ENCODE results near the gene MXRA7. TPM values are rescaled to one million over a fixed set of nuclear protein-coding genes. Genes with fewer than 3 reads are reported as not detected.

Gene MXRA7
- total and polyA plus RNA-seq, 4 donors, result 4.8 to 22.1 (median 11.3) TPM

DNA sequence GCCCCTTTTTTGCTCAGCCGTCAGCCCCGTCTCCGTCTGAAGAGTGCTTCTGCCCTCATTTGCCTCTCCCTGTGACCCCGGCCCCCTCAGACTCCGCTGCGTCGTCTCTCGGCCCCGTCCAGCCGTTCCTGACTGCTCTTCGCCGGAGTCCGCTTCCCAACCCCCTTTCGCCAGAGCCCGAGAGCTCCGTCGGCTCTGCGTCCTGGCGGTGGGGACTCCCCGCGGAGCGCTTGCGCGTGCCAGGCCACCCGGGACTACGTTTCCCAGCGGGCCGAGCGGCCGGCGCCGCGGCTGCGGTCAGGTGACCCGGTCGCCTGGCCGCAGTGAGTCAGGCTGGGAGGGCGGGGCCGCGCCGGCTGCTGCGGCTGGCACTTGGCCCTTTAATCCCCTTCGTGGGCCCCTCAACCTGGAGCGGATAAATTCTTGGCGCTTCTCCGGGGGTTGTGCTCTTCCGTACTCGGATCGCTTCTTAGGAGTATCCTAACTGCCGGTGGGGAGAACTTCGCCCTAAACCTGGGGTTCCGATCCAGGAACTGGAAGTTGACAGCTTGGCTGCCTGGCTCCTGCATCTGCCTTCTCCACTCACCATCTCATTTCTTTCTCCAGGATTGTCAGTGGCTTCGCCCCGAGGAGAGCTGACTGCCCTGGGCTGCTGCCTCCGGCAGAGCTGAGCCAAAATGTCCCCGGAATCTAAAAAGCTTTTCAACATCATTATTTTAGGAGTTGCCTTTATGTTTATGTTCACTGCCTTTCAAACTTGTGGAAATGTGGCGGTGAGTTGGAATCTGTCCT lies 27.1 kb upstream of the MXRA7 start, which contains the start of gene MFSD11 (continued):
- TF ChIP-seq, protein P1, sequence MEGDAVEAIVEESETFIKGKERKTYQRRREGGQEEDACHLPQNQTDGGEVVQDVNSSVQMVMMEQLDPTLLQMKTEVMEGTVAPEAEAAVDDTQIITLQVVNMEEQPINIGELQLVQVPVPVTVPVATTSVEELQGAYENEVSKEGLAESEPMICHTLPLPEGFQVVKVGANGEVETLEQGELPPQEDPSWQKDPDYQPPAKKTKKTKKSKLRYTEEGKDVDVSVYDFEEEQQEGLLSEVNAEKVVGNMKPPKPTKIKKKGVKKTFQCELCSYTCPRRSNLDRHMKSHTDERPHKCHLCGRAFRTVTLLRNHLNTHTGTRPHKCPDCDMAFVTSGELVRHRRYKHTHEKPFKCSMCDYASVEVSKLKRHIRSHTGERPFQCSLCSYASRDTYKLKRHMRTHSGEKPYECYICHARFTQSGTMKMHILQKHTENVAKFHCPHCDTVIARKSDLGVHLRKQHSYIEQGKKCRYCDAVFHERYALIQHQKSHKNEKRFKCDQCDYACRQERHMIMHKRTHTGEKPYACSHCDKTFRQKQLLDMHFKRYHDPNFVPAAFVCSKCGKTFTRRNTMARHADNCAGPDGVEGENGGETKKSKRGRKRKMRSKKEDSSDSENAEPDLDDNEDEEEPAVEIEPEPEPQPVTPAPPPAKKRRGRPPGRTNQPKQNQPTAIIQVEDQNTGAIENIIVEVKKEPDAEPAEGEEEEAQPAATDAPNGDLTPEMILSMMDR (IDR thresholded peaks at IDR 0.05; ENCODE audit: low read depth, low read length, missing input control), result no peak
- peak in 1 of 2 donors; percentile 51 for TF ChIP-seq GABPA (IDR thresholded peaks at IDR 0.05 in 1 of 2, conservative IDR thresholded peaks at IDR 0.05 in 1 of 2)
- peak in 1 of 2 donors; percentile 7 for TF ChIP-seq EGR1 (IDR thresholded peaks at IDR 0.05; ENCODE audit: low read depth in 2 of 2)
- TF ChIP-seq FOXA1 (IDR thresholded peaks at IDR 0.05), result no peak
- TF ChIP-seq HNF4A (conservative IDR thresholded peaks at IDR 0.05), result no peak
- TF ChIP-seq RXRA (IDR thresholded peaks at IDR 0.05), result peak in 1 of 2 donors; percentile 28
- TF ChIP-seq JUND (IDR thresholded peaks at IDR 0.05), result no peak

DNA sequence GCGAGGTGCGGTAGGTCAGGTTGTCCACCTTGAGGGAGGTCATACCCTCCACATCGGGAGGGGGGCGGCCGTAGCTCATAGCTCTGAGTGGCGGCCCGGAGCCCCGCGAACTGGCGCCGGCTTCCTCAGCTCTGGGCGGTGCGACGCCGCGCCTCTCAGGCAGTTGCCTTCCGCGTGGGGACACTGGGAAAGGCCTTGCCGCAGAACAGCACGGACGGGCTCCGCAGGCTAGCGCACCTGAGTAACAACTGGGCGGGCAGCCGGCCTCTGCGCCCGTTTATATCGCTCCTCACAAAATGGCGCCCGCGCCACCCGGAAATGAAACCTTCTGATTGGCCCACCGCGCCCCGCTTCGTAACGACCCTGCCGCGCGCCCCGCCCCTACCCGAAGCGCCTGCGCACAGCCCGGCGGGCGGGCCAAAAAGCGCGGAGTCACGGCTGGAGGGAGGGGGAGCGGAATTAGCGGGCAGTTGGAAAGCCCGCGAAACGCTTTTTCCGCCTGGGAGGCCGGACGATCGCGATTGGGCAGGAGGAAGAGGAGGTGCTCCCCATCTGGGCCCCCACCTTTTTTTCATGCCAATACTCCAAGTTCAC lies 26.4 kb upstream of the MXRA7 start, which contains the start of gene SRSF2:
Gene SRSF2, minus strand, starts transcription at position 250 of the 594 bp plus-strand sequence. Its CDS starts 171 bp downstream, at position 79.
- H3K4me3 ChIP-seq (ENCODE audit: low read depth in 1 of 3, low read length in 3 of 3), result peak within 1 kb of the TSS; percentile 96 to 100 (median 99)
- H3K9ac ChIP-seq (ENCODE audit: low read depth in 1 of 2, low read length in 2 of 2), result peak within 1 kb of the TSS; percentile 99
- H3K36me3 ChIP-seq (ENCODE audit: control insufficient read depth in 4 of 4, insufficient read depth in 3 of 4, low read depth in 1 of 4, low read length in 3 of 4), result peaks cover 7 to 31% (median 20%) of the 10 kb centered on the region in 4 donors
- TF ChIP-seq, protein P2, sequence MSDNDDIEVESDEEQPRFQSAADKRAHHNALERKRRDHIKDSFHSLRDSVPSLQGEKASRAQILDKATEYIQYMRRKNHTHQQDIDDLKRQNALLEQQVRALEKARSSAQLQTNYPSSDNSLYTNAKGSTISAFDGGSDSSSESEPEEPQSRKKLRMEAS (IDR thresholded peaks at IDR 0.05), result peak; percentile 64
- TF ChIP-seq, protein P3, sequence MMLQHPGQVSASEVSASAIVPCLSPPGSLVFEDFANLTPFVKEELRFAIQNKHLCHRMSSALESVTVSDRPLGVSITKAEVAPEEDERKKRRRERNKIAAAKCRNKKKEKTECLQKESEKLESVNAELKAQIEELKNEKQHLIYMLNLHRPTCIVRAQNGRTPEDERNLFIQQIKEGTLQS (IDR thresholded peaks at IDR 0.05), result no peak
- TF ChIP-seq NR2F2 (IDR thresholded peaks at IDR 0.05), result peak; percentile 8
- TF ChIP-seq, protein P1 (IDR thresholded peaks at IDR 0.05; ENCODE audit: low read depth, low read length, missing input control), result no peak
- TF ChIP-seq, protein P4, sequence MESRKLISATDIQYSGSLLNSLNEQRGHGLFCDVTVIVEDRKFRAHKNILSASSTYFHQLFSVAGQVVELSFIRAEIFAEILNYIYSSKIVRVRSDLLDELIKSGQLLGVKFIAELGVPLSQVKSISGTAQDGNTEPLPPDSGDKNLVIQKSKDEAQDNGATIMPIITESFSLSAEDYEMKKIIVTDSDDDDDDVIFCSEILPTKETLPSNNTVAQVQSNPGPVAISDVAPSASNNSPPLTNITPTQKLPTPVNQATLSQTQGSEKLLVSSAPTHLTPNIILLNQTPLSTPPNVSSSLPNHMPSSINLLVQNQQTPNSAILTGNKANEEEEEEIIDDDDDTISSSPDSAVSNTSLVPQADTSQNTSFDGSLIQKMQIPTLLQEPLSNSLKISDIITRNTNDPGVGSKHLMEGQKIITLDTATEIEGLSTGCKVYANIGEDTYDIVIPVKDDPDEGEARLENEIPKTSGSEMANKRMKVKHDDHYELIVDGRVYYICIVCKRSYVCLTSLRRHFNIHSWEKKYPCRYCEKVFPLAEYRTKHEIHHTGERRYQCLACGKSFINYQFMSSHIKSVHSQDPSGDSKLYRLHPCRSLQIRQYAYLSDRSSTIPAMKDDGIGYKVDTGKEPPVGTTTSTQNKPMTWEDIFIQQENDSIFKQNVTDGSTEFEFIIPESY (IDR thresholded peaks at IDR 0.05), result peak; percentile 59
- no peak for TF ChIP-seq HNF4G (IDR thresholded peaks at IDR 0.05)
- peak; percentile 99 for TF ChIP-seq TAF1 (conservative IDR thresholded peaks at IDR 0.05)
- no peak for TF ChIP-seq FOXA1 (IDR thresholded peaks at IDR 0.05)
- no peak for TF ChIP-seq FOXA2 (IDR thresholded peaks at IDR 0.05)
- no peak for TF ChIP-seq RAD21 (IDR thresholded peaks at IDR 0.05)
- TF ChIP-seq EGR1 (IDR thresholded peaks at IDR 0.05; ENCODE audit: low read depth in 2 of 2), result peak; percentile 11 to 36
- TF ChIP-seq SP1 (IDR thresholded peaks at IDR 0.05), result peak; percentile 88
- peak in 1 of 2 donors; percentile 88 for TF ChIP-seq GABPA (IDR thresholded peaks at IDR 0.05 in 1 of 2, conservative IDR thresholded peaks at IDR 0.05 in 1 of 2)
- TF ChIP-seq, protein P5, sequence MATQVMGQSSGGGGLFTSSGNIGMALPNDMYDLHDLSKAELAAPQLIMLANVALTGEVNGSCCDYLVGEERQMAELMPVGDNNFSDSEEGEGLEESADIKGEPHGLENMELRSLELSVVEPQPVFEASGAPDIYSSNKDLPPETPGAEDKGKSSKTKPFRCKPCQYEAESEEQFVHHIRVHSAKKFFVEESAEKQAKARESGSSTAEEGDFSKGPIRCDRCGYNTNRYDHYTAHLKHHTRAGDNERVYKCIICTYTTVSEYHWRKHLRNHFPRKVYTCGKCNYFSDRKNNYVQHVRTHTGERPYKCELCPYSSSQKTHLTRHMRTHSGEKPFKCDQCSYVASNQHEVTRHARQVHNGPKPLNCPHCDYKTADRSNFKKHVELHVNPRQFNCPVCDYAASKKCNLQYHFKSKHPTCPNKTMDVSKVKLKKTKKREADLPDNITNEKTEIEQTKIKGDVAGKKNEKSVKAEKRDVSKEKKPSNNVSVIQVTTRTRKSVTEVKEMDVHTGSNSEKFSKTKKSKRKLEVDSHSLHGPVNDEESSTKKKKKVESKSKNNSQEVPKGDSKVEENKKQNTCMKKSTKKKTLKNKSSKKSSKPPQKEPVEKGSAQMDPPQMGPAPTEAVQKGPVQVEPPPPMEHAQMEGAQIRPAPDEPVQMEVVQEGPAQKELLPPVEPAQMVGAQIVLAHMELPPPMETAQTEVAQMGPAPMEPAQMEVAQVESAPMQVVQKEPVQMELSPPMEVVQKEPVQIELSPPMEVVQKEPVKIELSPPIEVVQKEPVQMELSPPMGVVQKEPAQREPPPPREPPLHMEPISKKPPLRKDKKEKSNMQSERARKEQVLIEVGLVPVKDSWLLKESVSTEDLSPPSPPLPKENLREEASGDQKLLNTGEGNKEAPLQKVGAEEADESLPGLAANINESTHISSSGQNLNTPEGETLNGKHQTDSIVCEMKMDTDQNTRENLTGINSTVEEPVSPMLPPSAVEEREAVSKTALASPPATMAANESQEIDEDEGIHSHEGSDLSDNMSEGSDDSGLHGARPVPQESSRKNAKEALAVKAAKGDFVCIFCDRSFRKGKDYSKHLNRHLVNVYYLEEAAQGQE (IDR thresholded peaks at IDR 0.05), result peak; percentile 96
- no peak for TF ChIP-seq HNF4A (conservative IDR thresholded peaks at IDR 0.05)
- peak; percentile 99 for TF ChIP-seq YY1 (IDR thresholded peaks at IDR 0.05)
- no peak for TF ChIP-seq JUND (IDR thresholded peaks at IDR 0.05)
- TF ChIP-seq RXRA (IDR thresholded peaks at IDR 0.05), result no peak
- H3K27me3 ChIP-seq (ENCODE audit: control insufficient read depth in 4 of 4, insufficient read depth in 4 of 4, low read length in 3 of 4), result no peaks in the 10 kb centered on the region
- no peaks in the 10 kb centered on the region for H3K9me3 ChIP-seq (ENCODE audit: control insufficient read depth in 4 of 4, low read length in 3 of 4)
- DNase-seq (ENCODE audit: low spot score), result peak; percentile 98
- peak within 1 kb of the TSS; percentile 93 to 99 for H3K27ac ChIP-seq (ENCODE audit: low read depth in 1 of 2, low read length in 2 of 2)
- WGBS, result under 1% methylated on average over 60 of the region's 60 CpGs
- H3K4me1 ChIP-seq (ENCODE audit: control insufficient read depth in 4 of 4, insufficient read depth in 4 of 4, low read length in 3 of 4), result peaks cover 1 to 50% (median 44%) of the 10 kb centered on the region in 4 donors

Data from liver (tissue), 9 donors.